Measurements from ENCODE around the gene EFHB.
"Not testable (repeated sequence)": the region's sequence is repeated elsewhere in the genome, so short reads cannot be mapped to it uniquely, and the experiment has no call there.

Gene EFHB

GRCh38 chr3:19931180-19931692 is 2.8 kb downstream of the EFHB start:
- peak; percentile 41 for DNase-seq

DNA sequence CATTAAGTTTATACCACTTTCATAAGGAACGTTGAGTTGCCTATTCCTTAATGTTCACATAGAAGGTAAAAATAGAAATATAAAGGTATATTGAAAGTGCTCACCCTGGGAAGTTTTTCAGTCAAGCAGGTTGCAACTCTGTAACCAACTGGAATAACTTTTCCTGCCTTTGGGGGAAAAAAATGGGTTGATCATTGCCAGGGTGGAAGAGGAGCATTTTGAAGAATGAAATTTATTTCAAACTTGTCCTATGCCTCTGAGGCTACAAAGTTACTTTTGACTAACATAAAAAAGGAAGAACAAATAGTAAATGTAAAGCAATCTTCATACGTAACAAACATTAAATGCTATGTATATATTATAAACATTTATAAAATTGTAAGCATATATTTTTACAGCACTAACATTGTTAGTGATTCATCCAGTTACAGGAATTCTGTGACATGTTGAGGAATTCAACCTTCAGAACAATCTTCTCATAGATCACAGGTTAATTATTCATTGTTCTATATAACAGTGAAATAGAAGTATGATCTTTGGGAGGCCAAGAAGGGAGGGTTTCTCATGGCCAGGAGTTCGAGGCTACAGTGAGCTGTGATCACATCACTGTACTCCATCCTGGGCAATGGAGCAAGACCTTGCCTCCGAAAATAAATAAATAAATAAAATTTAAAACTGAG is 13.5 kb downstream of the EFHB start:
- DNase-seq = no peak

DNA sequence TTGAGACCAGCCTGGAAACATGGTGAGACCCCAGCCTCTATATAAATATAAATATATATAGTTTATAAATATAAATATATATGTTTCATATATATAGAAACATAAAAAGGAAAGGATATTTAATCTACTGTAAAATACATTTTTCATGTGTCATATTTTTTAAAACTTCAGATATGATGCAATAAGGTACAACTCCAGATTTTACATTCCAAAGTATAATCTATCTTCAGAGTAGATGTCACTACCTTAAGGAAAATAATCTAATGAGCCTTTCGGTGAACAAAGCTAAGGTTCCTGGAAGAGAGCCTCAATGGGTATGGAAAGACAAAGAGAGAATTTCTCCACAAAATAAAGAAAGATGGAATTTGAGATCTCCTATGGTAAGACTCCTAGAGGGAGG is 16.9 kb downstream of the EFHB start:
- no peak for DNase-seq

DNA sequence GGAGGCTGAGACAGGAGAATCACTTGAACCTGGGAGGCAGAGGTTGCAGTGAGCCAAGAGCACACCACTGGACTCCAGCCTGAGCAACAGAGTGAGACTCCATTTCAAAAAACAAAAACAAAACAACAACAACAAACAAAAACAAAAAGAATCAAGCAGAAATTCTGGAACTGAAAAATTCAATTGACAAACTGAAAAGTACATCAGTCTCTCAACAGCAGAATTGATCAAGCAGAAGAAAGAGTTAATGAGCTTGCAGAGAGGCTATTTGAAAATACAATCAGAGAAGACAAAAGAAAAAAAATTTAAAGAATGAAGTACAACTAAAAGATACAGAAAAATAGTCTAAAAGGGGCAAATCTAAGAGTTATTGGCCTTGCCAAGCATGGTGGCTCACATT is 22.6 kb downstream of the EFHB start:
- DNase-seq = no peak

DNA sequence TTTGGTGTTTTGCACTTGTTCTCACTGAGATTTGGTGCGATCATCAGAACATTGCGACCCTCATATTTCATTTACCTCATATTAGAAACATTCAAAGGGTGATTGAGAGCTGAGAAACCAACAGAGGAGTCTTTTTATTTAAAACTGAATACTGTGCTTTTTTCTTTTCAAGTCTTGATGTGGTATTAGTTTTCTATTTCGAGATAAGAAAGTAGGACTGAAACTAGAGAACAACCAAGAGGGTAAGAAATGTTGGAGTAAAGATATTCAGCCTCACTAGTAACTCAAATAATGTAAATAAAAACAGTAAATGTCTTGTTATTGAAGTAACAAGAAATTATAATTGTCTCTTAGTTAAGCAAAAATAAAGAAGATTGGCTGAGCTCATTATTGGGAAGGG is 26.5 kb downstream of the EFHB start:
- DNase-seq = no peak

DNA sequence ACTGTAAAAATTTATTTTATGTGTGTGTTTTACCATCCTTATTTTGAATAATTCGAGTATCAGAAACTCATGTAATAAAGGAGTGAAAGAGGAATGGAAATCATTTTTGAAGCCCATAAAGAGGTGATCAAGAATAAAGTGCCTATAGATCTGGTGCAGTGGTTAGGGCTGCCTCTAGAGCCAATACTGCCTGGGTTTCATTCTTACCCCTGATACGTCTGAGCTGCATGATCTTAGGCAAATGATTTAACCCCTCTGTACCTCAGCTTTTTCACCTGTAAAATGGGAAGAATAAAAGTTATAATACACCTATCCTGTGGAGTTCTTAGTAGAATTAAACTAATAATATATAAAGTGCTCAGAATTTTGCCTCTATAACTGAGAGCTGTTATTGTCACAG is 30.4 kb downstream of the EFHB start:
- no peak for DNase-seq

- DNase-seq = no peak
Observed at GRCh38 chr3:19901918-19902317, 32.1 kb downstream of the EFHB start.

GRCh38 chr3:19901337-19901736 is 32.7 kb downstream of the EFHB start:
- no peak for DNase-seq

- not testable (repeated sequence) for DNase-seq
Observed at GRCh38 chr3:19899833-19900232, 34.2 kb downstream of the EFHB start.

- no peak for DNase-seq
Observed at GRCh38 chr3:19899264-19899663, 34.8 kb downstream of the EFHB start.

DNA sequence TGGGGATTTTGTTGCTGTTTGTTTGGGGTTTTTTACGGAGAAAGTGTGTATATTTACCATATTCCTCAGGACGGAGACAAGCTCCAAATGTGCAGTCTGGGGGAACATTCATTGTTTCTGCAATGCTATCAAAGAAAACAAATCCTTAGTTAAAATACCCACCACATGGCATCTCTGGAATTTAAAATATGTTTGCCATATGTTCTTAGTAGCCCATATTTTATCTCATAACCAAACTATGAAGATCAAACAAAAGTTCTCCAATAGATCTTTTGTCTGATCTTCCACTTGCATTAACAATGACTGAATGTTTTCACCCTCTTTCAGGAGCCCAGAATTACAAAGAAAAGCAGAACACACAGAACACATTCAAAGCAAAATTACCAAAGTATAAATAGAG is 35.3 kb downstream of the EFHB start:
- DNase-seq = no peak

GRCh38 chr3:19891740-19892139 is 42.3 kb downstream of the EFHB start:
- DNase-seq = no peak

- DNase-seq = no peak
Observed at GRCh38 chr3:19888428-19889152, 45.4 kb downstream of the EFHB start.

GRCh38 chr3:19887122-19887521 is 46.9 kb downstream of the EFHB start:
- not testable (repeated sequence) for DNase-seq

DNA sequence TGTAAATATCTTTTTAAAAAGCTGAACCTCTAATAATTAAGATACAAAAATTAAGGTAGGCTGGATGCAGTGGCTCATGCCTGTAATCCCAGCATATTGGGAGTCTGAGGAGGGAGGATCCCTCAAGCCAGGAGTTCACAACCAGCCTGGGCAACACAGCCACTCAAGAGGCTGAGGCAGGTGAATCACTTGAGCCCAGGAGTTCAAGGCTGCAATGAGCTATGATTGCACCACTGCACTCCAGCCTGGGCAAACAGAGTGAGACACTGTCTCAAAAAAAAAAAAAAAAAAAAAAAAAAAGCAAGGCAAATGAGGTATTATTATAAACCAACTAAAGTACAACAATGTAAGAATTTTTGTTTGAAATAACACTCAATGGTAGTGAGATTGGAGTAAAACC is 47.6 kb downstream of the EFHB start:
- no peak for DNase-seq

DNA sequence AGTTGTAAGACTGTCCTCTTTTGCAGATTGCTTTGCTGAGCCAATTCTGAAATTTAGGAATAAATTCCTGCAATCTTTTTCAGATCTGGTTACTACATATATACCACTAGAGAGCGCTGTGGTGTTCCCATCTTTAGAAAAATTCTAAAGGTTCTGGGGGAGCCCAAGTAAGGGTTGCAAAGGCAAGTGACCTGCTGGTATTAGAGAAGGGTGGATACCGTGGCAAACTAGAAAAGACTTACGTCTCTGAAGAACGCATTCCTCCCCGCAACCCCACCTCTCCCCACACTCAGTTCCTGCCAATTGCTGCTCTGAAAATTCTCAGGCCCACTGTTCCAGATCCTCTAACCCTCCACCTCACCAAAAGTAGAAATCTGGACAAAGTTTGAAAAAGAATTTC is 48.5 kb downstream of the EFHB start:
- no peak for DNase-seq

GRCh38 chr3:19881852-19882251 is 52.2 kb downstream of the EFHB start:
- no peak for DNase-seq

DNA sequence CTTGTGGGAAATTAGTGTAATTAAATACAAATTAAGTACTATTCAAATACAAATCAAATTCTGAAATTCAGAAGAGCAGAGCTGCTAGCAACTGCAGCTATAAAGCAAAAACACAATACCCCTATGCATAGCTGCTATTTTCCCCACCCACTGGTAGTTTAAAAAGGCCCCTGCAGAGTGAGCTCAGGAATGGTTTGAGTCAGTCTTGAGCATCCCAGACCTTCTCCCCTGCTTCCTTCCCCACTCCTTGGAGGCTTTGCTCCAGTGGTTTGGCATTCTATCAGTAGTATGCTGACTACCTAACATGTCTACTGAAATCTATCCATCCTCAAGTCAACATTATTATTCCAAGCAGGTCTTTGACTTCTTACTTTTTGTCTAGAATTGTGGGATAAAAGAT is 53.0 kb downstream of the EFHB start:
- DNase-seq = no peak

DNA sequence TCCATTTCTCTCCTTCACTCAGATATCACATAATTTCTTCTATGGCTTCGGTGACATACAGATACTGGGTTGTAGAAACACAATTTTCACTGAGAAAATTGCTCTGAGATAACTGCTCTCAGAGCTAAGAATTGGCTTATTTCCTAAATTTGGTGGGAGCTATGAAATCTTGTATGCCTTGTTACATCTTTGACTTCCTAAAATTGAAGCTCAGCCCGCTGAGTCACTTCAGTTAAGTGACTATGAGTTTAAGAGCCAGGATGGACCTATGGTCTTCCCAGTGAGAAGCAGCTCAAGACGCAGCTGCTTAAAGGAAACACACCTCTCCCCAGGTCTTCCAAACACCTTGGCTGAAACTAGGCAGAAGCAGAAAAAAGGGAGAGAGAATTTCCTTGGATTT is 56.4 kb downstream of the EFHB start:
- DNase-seq = no peak

DNA sequence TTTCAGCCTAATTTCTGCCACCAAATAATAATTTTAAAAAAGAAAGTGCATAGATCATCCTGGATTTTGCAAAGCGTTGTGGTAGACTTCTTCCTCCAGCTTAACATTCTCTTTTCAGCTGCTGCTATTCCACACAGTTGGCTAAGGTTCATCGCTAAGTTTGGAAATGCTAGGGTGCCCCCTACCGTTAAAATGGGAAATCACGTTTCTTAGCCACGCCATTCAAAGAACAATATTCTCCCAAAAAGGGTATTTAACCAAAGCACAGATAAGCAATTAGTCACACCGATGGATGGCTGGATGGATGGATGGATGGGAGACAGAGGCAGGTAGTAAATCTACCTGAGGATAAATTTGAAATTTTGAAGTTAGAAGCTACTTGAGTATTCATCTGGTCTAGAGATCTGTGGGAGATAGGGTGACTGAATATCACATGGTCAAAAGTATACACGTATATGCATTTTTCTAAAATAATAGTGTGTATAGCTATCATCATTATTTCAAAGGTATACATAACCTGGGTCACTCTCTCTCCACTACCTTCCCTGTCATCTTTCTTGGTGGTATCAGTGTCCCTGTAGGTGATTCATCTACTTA is 67.2 kb downstream of the EFHB start:
- peak; percentile 61 for DNase-seq

GRCh38 chr3:19855318-19855717 is 78.7 kb downstream of the EFHB start:
- DNase-seq = not testable (repeated sequence)

DNA sequence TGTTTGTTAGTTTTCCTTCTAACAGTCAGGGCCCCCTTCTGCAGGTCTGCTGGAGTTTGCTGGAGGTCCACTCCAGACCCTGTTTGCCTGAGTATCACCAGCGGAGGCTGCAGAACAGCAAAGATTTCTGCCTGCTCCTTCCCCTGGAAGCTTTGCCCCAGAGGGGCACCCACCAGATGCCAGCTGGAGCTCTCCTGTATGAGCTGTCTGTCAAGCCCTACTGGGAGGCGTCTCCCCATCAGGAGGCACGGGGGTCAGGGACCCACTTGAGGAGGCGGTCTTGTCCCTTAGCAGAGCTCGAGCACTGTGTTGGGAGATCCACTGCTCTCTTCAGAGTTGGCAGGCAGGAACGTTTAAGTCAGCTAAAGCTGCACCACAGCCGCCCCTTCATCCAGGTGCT is 87.4 kb downstream of the EFHB start:
- DNase-seq = not testable (repeated sequence)

Measured in KG1 (cell line).